ENCODE data around the gene LCN6.
"Not testable (repeated sequence)": the region's sequence is repeated elsewhere in the genome, so short reads cannot be mapped to it uniquely, and the experiment has no call there.

Gene LCN6

GRCh38 chr9:136782452-136782851 is 34.1 kb upstream of the LCN6 start:
- no peak for DNase-seq

GRCh38 chr9:136779808-136780207 is 31.5 kb upstream of the LCN6 start:
- no peak for DNase-seq

DNA sequence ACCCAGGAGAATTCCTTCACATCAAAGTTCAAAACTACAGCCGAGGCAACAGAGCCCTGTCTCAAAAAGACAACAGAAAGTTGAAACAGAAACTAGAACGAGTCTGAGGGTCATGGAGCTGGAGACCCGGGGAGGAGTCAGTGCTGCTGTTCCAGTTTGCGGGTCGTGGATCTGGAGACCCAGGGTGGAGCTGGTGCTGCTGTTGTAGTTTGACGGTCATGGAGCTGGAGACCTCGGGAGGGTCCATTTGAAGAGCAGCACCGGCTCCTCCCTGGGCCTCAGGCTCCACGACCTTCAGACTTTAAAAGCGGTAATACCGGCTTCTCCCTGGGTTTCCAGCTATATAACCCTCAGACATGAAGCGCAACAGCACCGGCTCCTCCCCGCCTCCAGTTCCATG is 29.0 kb upstream of the LCN6 start:
- DNase-seq, result no peak

DNA sequence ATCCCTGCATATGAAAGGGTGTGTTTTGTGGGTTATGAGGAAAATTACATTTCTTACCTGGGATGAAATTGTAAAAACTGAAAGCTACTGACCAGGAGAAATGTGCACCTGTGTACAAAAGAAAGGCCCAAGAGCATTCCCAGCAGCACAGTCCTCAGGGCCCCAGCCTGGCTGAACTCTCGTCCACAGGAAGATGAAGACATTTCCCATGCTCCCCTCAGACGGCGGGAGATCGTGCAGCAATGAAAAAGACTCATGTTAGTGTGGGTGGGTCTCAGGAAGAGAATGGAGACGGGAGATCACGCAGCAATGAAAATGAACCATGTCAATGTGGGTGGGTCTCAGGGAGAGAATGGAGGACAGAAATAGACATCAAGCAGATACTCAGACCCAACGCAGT is 28.6 kb upstream of the LCN6 start:
- no peak for DNase-seq

DNA sequence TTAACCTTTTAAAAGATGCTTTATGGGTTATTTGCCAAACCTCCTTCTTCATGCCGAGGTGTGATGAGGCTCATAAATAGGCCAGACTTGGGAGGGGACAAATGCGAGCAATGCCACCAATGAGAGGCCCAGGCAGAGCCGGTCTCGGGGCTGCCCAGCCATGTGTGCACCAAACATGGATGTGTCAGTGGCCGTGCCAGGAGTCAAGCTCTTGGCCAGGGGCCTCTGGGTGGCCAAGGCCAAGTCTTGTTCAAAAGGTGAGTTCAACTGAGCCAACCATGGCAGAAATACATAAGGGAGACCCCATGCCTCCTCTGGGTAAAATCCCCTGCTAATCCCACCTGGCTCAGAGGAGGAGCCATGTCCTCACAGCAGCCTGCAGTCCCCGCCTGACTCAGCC is 26.9 kb upstream of the LCN6 start:
- no peak for DNase-seq

DNA sequence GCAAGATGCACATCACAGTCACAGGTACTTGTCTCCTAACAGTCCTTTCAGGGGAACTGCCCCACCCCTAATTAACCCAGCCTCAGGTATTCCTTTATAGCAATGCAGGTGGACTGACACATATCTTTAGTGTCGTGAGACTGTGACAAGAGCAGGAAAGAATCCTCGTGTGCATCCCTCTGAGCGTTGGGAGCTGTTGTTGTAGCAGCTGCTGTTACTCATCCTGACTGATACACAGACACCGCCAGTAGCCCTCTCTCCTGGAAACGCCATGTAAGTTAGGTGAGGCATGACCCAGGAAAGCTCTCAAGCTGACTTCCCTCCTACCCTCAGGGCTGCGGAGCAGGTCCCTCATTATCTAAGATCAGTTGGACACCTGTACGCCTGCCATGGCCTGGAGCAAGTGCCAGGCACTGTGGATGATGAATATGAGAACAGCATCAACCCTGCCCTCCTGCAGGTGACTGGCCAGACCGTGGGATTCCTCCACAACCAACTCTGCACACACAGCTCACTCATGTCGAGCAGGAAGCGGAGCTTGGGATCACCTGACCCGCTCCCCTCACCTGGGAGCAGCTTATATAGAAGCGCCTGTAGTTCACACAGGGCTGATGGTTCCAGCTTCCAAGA is 26.2 kb upstream of the LCN6 start:
- DNase-seq, result no peak

DNA sequence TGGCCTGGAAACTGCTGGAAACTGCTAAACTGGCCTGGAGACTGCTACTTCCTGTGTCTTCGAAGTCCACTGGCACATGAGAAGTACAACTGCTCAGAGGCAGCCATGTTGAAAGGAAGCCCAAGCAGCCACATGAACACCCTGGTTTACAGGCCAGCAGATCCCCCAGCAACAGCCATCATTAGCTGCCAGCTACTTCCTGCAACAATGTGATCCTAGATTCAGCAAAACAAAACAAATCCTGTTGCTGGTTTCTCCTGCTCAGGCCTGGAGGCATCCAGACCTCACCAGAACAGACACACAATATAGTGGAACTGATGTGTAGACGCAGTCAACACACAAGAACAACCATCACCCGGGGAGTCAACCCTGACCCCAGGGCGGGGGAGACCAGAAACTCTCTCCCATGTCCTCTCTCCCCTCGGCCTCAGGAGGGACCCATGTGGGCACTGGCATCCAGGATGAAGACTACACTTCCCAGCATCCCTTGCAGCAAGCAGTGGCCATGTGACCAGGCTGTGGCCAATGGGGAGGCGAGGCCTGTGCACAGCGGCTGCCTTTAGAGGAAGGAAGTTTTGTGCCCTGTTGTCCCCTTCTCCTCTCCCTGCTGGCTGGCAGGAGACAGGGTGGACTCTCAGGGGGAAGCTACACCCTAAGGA is 25.2 kb upstream of the LCN6 start:
- peak; percentile 30 for DNase-seq

- no peak for DNase-seq
Measured at GRCh38 chr9:136771907-136772415, 23.6 kb upstream of the LCN6 start.

GRCh38 chr9:136769710-136770191 is 21.4 kb upstream of the LCN6 start:
- DNase-seq, result peak; percentile 58

DNA sequence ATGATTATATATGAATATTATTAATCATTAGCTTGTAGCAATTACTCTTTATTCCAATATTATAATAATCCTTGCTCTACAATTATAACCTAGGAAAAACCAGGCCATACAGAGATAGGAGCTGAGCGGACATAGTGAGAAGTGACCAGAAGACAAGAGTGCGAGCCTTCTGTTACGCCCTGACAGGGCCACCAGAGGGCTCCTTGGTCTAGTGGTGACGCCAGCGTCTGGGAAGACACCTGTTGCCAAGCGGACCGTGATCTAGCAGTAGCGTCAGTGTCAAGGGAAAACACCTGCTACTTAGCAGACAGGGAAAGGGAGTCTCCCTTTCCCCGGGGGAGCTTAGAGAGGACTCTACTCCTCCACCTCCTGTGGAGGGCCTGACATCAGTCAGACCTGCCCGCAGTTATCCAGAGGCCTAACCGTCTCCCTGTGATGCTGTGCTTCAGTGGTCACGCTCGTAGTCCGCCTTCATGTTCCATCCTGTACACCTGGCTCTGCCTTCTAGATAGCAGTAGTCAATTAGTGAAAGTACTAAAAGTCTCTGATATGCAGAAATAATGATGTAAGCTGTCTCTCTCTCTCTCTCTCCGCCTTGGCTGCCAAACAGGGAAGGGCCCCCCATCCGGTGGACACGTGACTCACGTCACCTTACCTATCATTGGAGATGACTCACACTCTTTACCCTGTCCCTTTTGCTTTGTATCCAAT is 18.2 kb upstream of the LCN6 start:
- peak; percentile 73 for DNase-seq

- not testable (repeated sequence) for DNase-seq
Measured at GRCh38 chr9:136765745-136766409, 17.6 kb upstream of the LCN6 start.

GRCh38 chr9:136765041-136765440 is 16.7 kb upstream of the LCN6 start:
- no peak for DNase-seq

- DNase-seq, result no peak
Measured at GRCh38 chr9:136764301-136764891, 16.1 kb upstream of the LCN6 start, which contains the start of gene LCN15. Gene LCN15 (minus strand): TSS chr9:136764518. CDS start chr9:136764488, 30 bp downstream.

GRCh38 chr9:136763649-136764035 is 15.3 kb upstream of the LCN6 start:
- no peak for DNase-seq

DNA sequence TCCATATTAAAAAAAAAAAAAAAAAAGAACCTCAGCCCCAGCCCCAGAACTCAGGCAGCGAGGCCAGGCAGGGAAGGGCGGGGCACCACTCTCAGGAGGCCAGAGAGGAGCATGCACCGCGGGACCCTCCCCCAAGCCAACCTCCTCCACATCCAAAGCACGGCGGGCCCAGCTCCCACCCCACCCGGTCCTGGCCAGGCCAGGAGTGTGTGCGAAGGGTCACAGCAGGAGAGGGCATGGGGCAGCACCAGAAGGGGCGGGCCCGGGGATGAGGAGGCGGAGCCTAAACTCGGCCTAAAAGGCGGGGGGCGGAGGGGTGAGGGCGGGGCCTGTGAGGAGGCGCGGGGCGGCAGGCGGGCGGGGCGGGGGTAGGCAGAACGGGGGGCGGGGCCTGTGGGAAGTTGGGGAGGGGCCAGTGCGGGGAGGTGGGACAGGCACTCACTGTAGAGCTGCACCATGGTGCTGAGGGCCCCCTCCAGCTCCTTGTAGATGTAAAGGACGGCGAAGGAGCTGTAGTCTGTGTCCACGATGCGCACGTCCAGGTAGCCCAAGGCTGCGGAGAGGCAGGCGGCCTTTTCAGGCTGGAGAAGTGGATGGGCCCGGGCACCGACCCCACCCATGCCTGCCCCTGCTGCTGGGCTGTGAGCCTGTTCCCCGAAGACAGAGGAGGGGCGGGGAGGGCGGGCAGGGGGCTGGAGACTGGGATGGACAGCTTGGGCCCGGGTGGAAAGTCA is 14.8 kb upstream of the LCN6 start:
- peak; percentile 50 for DNase-seq

DNA sequence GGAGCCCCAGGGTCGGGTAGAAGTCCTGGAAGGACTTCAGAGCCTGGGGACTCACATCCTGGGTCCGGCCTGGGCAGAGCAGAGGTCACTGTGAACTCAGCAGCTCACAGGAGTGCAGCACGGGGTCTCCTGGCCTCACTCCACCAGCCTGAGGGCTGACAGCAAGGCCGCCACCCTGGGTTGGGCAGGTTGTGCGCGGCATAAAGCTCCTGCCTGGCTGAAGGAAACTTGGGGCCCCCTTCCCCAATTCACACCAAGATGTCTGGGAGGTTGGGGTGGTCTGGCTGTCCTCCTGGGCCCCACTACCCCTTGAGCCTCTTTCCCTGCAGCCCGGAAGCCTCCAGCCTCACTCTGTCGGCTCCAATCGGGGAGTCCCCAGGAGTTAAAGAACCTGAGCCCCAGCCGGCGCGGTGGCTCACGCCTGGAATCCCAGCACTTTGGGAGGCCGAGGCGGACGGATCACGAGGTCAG is 13.9 kb upstream of the LCN6 start:
- no peak for DNase-seq

- no peak for DNase-seq
Measured at GRCh38 chr9:136761545-136761981, 13.2 kb upstream of the LCN6 start.

GRCh38 chr9:136760834-136761544 is 12.7 kb upstream of the LCN6 start:
- not testable (repeated sequence) for DNase-seq

DNA sequence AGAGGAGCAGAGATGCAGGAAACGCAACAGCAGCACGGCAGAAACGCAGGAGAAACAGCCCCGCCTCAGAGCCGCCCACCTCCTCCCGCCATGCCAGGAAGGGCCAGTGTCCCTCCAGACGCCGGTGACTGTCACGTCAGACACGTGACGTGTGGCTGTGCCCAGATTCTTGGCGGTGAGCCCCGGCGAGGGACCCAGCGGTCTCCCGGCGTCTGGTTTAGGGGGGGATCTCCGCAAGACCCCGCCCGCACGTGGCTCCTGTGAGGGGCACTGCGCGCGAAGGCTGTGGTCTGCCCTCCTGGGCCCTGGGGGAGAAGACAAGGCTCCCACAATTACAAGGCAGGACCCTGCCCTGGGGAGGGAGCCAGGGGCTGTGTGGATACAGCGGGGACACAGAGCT is 12.1 kb upstream of the LCN6 start:
- DNase-seq, result no peak

- no peak for DNase-seq
Measured at GRCh38 chr9:136759436-136760325, 11.4 kb upstream of the LCN6 start.
